NCI-H1105 (cell line): ENCODE results near the gene ALPG.
A peak's percentile ranks its signal among the peaks of the same experiment; 100 is the strongest.
"Not testable (repeated sequence)": the region's sequence is repeated elsewhere in the genome, so short reads cannot be mapped to it uniquely, and the experiment has no call there.

Experiments used
- DNase-seq: peaks from one replicate; lab custom pipeline; 2025; lab: John Stamatoyannopoulos, UW

ALPG gene

GRCh38 chr2:232440220-232441018 is 33.8 kb downstream of the ALPG start:
- DNase-seq = peak; percentile 40

GRCh38 chr2:232441147-232441651 is 34.6 kb downstream of the ALPG start:
- DNase-seq = no peak

- DNase-seq = not testable (repeated sequence)
Observed at GRCh38 chr2:232441922-232442321, 35.3 kb downstream of the ALPG start.

- DNase-seq = not testable (repeated sequence)
Observed at GRCh38 chr2:232442431-232442830, 35.8 kb downstream of the ALPG start.

- not testable (repeated sequence) for DNase-seq
Observed at GRCh38 chr2:232443047-232443446, 36.4 kb downstream of the ALPG start.

- not testable (repeated sequence) for DNase-seq
Observed at GRCh38 chr2:232443669-232444408, 37.2 kb downstream of the ALPG start.

GRCh38 chr2:232444409-232445148 is 37.9 kb downstream of the ALPG start:
- no peak for DNase-seq

GRCh38 chr2:232445149-232445885 is 38.7 kb downstream of the ALPG start:
- DNase-seq = not testable (repeated sequence)

GRCh38 chr2:232446266-232446777 is 39.7 kb downstream of the ALPG start:
- DNase-seq = not testable (repeated sequence)

GRCh38 chr2:232447091-232447620 is 40.5 kb downstream of the ALPG start:
- DNase-seq = no peak

- DNase-seq = no peak
Observed at GRCh38 chr2:232447638-232448303, 41.1 kb downstream of the ALPG start.

GRCh38 chr2:232448304-232448690 is 41.7 kb downstream of the ALPG start:
- no peak for DNase-seq

GRCh38 chr2:232449964-232450363 is 43.3 kb downstream of the ALPG start:
- DNase-seq = no peak

GRCh38 chr2:232451645-232452044 is 45.0 kb downstream of the ALPG start:
- DNase-seq = not testable (repeated sequence)

GRCh38 chr2:232454630-232455029 is 48.0 kb downstream of the ALPG start:
- no peak for DNase-seq

GRCh38 chr2:232455426-232456255 is 49.0 kb downstream of the ALPG start, which contains the start of gene ALPI:
Gene ALPI (plus strand): TSS chr2:232456153. CDS start chr2:232456200, 47 bp downstream.
- DNase-seq = no peak

- no peak for DNase-seq
Observed at GRCh38 chr2:232456296-232457120, 49.9 kb downstream of the ALPG start.
